ENCODE data around the gene CNTN1.

GRCh38 chr12:40769846-40770245 lies 77.6 kb downstream of the CNTN1 start:
- TF ChIP-seq POLR2A (IDR thresholded peaks at IDR 0.05) (no peak), CTCF (IDR thresholded peaks at IDR 0.05) (no peak)
